ENCODE measurements around the gene CCDC24.

- no peak for TF ChIP-seq CTCF (IDR thresholded peaks at IDR 0.05)
- TF ChIP-seq POLR2A (IDR thresholded peaks at IDR 0.05) = no peak
These were observed 24.9 kb downstream of the CCDC24 start for GRCh38 chr1:44016041-44016889.
